Embryonic facial prominence (tissue), 1 donor: ENCODE results near the gene POLR1G.

ENCODE experiments used
- DNase-seq: peaks from one replicate; pipeline ENCODE4 v3.0.0-alpha.2; 2016; ENCODE audit errors: extremely low spot score

The POLR1G gene

GRCh38 chr19:45446295-45446694, 39.9 kb downstream of the POLR1G start:
- DNase-seq: no peak

- DNase-seq: no peak
Measured at GRCh38 chr19:45446944-45447343, 40.5 kb downstream of the POLR1G start.

- no peak for DNase-seq
Measured at GRCh38 chr19:45448425-45448756, 41.9 kb downstream of the POLR1G start.

- DNase-seq: no peak
Measured at GRCh38 chr19:45448887-45449299, 42.4 kb downstream of the POLR1G start.

- DNase-seq: no peak
Measured at GRCh38 chr19:45450012-45450333, 43.5 kb downstream of the POLR1G start.

GRCh38 chr19:45451131-45451849, 44.8 kb downstream of the POLR1G start:
- DNase-seq: no peak

GRCh38 chr19:45451850-45452387, 45.5 kb downstream of the POLR1G start:
- DNase-seq: no peak

GRCh38 chr19:45455707-45456499, 49.5 kb downstream of the POLR1G start:
- no peak for DNase-seq

- DNase-seq: no peak
Measured at GRCh38 chr19:45456500-45456815, 50.0 kb downstream of the POLR1G start.

- no peak for DNase-seq
Measured at GRCh38 chr19:45457776-45458175, 51.3 kb downstream of the POLR1G start.
